NCI-H1694 treated with DMSO at 0.1 percent for 48 hours (cell line): ENCODE data around the gene TRAPPC14.
A peak's percentile ranks its signal among the peaks of the same experiment; 100 is the strongest.
"Not testable (repeated sequence)": the region's sequence is repeated elsewhere in the genome, so short reads cannot be mapped to it uniquely, and the experiment has no call there.

Experiments
- DNase-seq: peaks from one replicate; lab custom pipeline; 2025; lab: John Stamatoyannopoulos, UW

The TRAPPC14 gene

DNA sequence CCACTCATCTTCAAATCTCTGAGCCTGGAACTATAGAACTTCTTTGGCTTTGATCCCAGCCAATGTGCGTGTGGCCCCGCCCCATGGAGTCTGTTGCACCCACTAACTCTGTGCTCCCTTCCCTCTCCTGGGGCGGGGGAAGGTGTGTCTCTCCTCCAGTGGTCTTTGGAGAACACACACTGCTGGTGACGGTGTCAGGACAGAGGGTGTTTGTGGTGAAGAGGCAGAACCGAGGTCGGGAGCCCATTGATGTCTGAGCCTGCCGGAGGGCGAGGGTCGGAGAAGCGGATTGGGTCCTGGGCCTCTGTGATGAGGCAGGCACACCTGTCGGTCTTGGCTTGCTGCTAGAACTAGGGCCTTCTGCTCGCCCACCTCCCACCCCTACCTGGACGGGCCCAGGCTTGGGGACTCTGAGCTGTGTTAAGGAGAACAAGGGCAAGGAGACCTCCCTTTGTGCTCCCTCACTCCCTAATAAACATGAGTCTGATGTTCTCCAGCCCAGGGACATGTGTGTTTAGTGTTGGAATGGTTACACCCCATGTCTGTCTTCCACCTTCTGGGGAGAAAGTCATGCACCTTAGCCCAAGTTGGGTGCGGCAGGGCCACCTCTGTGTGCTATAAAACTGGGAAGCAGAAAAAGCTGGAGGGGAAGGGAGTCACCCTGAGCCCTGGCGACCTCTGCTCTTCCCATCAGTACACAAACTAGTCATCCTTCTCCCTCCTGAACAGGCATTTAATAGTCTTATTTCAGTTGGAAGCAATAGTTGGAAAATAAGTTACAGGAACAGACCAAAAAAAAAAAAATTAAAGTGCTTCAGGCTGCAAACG lies 4.6 kb downstream of the TRAPPC14 start:
- no peak for DNase-seq

DNA sequence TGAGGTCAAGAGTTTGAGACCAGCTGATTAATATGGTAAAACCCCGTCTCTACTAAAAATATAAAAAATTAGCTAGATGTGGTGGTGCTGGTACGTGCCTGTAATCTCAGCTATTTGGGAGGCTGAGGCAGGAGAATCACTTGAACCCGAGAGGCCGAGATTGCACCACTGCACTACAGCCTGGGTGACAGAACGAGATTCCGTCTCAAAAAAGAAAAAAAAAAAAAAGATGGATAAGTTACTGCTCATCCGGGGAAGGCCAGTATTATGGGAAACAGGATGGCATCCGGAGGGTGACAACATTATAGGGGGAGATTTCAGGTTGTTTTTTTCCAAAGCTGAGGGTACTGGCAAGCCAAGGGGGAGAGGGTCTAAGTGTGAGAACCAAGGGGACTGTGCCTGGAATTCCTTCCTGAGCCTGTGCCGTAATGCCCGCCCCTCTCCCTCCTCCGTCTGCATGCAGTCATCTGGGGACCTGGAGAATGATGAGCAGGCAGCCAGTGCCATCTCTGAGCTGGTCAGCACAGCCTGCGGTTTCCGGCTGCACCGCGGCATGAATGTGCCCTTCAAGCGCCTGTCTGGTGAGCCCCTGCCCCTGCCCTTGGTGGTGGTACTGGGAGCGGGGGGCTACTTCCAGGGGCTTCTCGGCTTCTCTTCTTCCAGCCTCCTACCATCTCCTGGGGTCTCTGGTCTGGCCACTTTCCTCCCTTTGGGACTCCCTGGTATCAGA lies 5.4 kb downstream of the TRAPPC14 start:
- no peak for DNase-seq

DNA sequence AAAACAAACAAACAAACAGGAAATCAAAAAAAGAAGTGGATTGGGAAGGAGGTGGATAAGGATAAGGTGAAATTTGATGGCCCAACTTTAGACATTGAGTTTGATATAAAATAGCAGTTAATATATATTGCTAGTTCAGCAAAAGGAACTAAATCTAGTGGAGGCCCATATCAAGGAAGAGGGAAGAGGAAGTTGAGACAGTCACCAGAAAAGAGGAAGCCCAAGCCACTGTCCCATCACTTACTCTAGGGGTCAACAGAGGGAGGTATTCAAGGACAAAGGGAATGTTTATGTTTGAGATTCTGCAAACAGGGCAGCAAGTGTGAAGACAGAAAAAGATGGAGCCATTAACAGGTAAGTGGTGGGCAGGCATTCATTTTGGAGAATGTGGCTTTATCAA lies 6.1 kb downstream of the TRAPPC14 start:
- DNase-seq: no peak

DNA sequence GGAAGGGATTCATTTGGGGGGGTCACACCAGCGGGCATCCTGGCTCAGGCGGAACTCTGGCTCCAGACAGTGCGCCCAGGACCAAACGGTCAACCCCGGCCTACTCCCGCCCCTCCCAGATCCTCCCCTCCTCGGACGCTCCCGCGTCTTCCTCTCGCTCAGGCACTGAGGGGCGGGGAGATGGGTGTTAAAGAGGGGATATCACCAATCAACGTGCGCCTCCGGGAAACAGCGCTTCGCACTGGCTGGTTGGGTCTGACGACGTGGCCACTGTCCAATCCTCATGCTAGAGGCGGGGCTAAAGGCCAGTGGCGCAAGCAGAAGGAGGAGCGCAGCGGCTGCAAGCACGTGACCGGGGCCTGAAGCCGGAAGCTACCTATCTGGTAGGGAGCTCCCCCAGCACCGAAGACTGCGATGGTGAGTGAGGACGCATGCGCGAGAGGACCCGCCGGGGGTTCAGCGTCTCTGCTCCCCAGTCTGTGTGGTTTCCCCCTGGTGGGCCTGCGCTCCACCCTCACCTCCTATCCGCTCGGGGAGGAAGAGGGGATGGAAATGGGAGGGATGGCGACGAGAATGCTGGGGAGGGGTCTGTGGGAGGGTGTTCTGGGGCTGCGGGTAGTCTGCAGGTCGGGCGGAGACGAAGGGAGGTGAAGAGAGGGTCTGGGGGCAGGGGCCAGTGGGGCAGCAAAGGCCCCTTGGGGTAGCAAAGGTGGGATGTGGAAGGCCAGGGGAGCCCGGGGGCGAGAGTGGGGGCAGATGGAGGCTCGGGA lies 9.8 kb downstream of the TRAPPC14 start, which contains the start of gene LAMTOR4:
Gene LAMTOR4, plus strand, starts transcription at position 360 of the 770 bp plus-strand sequence. Its CDS starts 55 bp downstream, at position 415.
- DNase-seq: peak; percentile 99

DNA sequence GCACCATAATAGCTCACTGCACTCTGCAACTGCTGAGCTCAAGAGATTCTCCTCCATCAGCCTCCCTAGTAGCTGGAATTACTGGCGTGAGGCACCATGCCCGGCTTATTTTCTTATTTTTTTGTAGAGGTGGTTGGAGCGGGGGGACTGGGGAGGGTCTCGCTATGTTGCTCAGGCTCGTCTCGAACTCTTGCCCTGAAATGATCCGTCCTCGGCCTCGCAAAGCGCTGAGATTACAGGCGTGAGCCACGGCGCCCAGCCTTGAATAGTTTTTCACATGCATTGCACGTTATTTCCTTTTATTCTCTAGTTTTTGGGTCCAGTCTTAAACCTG lies 10.3 kb downstream of the TRAPPC14 start:
- no peak for DNase-seq

DNA sequence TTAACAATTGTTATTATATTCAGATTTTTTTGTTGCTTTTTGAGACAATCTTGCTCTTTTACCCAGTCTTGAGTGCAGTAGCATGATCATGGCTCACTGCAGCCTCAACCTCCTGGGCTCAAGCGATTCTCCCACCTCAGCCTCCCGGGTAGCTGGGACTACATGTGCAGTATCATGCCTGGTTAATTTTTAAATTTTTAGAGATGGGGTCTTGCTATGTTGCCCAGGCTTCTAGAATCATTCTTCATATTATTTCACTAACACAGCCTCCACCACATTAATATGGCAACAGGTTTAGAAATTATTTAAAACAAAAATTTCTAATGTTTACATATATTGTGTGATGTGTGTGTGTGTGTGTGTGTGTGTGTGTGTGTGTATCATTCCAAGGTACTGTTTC lies 11.2 kb downstream of the TRAPPC14 start:
- no peak for DNase-seq

DNA sequence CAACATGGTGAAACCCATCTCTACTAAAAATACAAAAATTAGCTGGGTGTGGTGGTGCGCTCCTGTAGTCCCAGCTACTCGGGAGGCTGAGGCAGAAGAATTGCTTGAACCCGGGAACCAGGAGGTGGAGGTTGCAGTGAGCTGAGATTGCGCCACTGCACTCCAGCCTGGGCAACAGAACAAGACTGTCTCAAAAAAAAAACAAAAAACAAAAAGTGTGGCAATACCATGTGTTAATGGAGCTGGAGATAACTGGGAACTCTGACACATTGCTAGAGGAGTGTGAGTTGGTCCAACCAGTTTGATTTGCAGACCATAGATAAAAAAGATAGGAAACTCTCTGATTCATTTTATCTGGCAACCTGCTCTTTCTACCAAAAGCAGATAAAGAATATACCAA lies 12.2 kb downstream of the TRAPPC14 start:
- DNase-seq: not testable (repeated sequence)

DNA sequence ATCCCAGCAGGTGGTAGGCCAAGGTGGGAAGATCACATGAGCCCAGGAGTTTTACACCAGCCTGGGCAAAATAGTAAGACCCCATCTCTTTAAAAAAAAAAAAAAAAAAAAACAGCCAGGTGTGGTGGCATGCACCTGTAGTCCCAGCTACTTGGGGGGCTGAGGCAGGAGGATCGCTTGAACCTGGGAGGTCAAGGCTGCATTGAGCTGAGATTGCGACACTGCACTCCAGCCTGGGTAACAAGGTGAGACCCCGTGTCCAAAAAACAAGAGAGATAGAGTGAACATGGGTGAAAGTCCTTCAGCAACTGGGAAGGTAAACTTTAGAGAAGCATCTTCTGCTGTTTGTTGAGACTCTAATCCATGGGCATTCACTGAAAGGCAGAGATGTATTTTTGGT lies 16.1 kb downstream of the TRAPPC14 start:
- no peak for DNase-seq

DNA sequence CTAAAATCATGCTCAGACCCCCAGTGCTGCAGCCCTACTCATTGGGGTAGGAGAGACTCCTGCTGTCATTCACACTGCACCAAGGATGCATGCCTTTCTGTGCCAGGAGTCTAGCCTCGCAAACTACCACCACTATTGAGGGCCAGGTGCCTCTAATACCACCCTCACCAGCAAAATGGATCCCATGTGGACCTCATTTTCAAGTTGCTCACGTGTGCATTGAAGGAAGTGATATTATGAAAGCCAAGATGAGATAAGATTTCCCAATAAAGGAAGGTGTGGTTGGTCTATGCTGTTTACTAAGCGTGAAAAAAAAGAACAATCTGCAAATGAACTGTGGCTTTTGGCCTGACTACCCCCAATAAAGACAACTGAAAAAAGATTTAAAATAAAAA lies 17.0 kb downstream of the TRAPPC14 start:
- DNase-seq: no peak

DNA sequence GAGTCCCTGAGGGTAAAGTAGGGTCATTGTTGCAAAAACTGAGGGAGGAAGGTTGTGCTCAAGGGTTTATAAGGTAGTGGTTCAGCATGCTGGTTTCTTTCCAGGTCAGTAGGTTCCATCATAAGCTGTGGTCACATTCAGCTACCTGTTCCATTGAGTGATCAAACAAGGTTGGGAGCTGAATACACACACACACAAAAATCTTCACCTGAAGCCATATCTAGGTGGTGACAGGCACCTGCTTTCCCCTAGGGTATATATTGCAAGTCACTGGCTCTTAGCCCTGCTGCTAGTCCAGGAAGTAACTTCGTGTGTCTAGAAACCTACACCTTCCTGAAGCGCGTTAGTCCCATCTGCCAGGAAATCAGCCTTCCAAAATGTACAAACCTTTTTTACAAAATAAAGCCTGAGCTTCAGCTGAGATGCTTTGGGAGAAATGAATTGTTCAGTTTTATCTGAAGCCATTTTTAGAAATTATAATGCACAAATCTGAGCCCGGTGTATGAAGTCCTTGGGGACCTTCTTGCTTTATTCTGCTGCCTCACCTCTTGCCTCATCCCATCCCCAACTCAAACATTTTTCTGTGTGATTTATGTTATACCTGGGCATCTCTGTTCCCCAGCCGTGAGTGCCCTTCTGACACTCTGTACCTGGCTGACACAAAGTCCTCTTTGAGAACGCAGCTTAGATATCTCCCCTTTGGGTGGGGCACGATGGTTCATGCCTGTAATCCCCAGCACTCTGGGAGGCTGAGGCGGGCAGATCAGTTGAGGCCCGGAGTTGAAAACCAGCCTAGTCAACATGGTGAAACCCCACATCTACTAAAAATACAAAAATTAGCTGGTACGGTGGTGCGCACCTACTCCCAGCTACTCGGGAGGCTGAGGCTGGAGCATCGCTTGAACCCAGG lies 20.4 kb downstream of the TRAPPC14 start:
- no peak for DNase-seq

DNA sequence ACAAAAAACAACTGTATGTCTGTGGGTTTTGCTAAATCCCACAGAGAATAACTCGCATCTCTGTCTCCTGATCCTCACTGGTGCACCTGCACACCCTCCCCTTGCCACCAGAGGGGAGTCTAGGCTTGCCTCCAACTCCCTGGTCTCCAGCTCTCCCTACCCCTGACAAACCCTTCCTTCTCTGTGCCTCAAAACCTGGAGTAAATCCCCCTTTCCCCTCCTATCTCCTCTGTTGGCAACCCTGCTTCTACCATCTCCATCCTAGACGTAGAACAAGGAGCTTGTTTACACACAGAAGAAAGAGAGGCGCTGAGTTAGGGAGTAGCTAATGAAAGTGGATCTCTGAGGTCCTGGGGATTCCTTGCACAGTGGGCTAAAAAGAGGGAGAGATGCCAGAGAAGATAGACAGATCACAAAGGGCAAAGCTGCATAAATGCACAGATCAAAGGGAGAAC lies 25.8 kb downstream of the TRAPPC14 start:
- peak; percentile 72 for DNase-seq

DNA sequence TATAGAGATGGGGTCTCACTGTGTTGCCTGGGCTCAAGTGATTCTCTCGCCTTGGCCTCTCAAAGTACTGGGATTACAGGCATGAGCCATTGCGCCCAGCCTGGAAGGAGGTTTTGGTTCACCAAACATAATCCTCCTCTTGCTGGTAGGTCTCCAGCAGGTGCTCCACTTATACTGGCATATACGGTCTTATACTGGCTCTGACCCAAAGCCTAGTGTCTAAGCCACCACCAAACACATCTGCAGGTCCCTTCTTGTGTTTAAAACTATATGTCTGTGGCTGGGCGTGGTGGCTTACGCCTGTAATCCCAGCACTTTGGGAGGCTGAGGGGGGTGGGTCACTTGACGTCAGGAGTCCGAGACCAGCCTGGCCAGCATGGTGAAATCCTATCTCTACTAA lies 26.4 kb downstream of the TRAPPC14 start:
- DNase-seq: no peak

DNA sequence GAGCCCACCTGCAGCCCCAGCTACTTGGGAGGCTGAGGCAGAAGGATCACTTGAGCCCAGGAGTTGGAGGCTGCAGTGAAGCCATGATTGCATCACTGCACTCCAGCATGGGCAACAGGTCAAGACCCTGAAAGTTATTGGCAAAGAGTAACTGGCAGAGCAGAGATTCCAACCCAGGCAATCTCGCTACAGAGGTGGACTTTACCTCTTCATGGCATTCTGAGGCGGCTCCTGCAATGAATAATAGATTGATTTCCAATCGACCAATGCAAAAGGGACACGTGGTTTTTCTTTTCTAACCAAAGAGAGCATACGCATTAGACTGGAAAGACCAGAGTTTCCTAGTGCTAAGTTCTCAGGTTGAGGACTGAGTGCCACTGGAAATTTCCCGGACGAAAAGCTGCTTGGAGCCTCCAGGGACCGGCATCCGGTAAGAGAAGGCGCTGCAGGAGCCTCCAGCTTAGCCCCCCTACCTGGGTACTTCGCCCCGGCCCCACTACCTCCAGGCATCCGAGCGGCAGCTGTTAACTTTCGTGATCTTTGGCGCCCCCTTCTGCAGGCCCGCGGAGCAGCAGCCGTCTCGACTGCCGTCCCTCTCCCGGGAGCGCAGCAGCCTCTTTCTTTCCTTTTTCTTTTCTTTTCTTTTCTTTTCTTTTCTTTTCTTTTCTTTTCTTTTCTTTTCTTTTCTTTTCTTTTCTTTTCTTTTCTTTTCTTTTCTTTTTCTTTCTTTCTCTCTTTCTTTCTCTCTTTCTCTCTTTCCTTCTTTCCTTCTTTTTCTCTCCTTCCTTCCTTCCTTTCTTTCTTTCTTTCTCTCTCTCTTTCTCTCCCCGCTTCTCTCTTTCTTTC lies 27.7 kb downstream of the TRAPPC14 start:
- peak; percentile 45 for DNase-seq

DNA sequence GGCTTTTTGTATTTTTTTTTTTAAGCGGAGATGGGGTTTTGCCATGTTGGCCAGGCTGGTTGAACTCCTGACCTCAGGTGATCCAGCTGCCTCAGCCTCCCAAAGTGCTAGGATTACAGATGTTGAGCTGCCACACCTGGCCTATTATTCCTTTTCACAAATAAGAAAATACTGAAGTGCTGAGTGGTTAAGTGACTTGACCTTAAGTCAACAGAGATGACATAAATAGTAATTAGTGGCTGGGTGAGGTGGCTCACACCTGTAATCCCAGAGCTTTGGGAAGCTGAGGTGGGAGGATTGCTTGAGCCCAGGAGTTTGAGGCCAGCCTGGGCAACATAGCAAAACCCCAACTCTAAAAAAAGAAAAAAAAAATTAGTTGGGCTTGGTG lies 28.3 kb downstream of the TRAPPC14 start:
- DNase-seq: not testable (repeated sequence)

DNA sequence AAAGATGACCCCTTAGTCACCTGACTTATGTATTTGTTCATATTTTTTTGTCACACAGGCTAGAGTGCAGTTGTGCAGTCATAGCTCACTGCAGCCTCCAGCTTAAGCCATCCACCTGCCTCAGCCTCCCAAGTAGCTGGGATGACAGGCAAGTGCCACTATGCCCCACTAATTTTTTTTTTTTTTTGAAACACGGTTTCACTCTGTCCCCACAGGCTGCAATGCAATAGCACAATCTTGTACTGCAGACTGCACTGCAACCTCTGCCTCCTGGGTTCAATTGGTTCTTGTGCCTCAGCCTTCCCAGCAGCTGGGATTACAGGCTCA lies 29.9 kb downstream of the TRAPPC14 start:
- DNase-seq: no peak

DNA sequence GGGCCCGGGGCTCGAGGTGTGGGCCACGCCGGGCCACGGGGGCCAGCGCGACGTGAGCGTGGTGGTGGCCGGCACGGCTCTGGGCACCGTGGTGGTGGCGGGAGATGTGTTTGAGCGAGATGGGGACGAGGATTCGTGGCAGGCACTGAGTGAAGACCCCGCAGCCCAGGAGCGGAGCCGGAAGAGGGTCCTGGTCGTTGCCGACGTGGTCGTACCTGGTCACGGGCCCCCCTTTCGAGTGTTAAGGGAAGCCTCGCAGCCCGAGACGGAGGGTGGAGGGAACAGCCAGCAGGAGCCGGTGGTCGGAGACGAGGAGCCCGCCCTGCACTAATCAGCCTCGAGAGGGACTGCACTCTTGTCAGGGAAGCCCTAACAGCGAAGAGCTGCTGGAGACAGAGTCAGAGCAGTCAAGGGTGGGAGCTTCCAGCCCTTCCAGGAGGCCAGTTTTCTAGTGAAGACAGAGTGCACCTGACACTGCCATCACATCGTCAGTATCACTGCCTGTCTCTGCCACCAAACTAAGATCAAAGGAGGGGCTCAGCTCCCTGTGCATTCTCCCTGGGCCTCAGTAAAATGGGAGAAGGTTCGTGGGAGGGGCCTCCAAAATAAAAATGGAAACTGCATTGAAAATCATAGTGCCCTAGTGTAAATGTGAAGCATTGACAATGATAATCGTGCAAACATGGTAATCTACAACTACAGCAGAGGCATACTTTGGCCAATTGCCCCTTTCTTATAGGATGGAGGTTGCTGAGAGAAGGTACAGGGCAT lies 30.5 kb downstream of the TRAPPC14 start:
- peak; percentile 62 for DNase-seq

DNA sequence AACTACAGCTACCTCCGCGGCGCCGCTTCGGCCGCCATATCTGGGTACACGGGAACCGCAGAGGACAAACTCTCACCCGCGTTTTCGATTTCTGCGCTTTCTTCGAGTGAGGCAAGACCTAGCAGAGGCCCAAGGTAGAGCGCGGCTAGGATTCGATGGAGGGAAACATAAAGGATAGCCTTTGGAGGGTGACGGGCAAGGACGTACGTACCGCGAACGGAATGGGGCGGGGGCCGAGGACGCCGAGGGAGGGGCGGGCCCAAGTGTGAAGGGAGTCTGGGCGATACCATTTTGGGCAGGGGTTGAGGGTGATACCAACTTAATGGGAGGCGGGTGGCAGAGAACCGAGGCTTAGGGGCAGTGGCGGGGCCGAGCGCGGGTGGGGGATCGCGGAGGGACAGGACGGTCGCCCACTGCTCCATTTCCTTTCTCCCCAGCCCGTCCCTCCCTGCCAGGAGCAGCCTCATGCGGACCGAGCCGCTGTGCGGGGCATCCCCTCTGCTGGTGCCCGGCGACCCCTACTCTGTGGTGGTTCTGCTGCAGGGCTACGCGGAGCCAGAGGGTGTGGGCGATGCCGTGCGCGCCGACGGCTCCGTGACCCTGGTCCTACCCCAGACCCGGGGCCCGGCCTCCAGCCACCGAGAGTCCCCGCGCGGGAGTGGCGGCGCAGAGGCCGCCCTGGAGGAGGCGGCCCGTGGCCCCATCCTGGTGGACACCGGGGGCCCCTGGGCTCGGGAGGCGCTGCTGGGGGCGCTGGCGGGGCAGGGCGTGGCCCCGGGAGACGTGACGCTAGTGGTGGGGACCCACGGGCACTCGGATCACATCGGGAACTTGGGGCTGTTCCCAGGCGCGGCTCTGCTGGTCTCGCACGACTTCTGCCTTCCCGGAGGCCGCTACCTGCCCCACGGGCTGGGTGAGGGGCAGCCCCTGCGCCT lies 31.3 kb downstream of the TRAPPC14 start, which contains the start of gene MBLAC1:
Gene MBLAC1, plus strand, starts transcription at position 37 of the 935 bp plus-strand sequence. Its CDS starts 429 bp downstream, at position 466.
- peak; percentile 94 for DNase-seq

DNA sequence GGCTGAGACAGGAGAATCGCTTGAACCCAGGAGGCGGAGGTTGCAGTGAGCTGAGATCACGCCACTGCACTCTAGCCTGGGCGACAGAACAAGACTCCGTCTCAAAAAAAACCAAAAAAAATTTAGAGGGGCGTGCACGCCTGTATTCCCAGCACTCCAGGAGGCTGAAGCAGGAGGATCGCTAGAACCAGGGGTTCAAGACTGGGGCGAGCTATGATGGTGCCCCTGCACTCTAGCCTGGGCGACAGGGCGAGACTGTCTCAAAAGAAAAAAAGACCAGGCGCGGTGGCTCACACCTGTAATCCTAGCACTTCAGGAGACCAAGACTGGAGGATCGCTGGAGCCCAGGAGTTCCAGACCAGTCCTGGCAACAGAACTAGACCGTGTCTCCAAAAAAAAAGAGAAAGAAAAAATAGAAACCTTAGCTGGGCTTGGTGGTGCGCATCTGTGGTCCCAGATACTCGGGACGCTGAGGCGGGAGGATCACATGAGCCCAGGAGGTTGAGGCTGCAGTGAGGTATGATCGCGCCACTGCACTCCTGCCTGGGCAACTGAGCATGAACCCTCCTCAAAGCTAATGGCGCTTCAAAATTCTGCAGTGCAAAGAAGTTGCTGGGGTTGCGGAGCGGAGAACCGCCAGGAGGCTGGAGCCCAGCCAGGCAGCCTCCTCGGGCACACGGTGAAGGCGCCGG lies 32.1 kb downstream of the TRAPPC14 start:
- no peak for DNase-seq
